Activated CD4-positive, alpha-beta T cell treated with anti-CD3 and anti-CD28 coated beads for 48 hours (primary cell): Measurements from ENCODE around the gene CLEC2L.
"Not testable (repeated sequence)": the region's sequence is repeated elsewhere in the genome, so short reads cannot be mapped to it uniquely, and the experiment has no call there.

Experiments
- DNase-seq: peaks from one replicate; pipeline ENCODE4 v3.0.0-alpha.2; 2020

The CLEC2L gene

DNA sequence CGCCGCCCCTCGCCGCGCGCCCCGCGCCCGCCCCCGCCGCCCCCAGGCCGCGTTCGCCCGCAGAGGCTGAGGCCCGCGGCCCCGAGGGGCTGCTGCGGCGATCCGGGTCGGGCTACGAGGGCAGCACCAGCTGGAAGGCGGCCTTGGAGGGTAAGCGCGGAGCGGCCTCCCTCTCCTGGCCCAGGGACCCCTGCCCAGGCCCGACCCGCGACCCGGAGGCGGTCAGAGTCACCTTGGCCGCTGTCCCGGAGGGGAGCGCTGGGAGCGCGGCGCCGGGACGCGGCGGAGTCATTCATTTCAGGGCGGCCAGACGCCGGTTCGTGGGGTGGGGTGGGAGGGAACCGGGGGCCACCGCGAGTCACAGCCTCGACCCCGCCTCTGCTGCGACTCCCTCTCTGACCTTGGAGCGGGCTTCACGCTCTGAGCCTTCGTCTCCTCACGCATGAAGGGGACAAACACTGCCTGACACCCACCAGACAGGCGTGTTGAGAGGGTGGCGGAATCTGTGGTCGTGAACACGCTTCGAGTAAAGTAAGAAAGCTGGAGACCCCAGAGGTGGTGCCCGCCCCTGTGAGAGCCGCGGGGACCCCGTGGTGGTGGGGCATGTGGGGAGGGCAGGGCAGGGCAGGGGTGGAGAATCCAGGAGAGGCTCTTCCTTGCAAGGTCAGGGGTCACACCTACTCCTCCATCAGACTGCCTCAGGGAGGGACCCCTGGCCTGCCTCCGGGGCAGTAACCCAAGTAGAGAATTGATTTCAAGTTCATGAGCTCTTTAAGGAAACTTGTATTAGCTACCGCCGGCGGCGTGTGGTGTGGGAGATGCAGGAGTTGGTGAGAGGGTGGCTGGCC lies 707 bp downstream of the CLEC2L start:
- no peak for DNase-seq

DNA sequence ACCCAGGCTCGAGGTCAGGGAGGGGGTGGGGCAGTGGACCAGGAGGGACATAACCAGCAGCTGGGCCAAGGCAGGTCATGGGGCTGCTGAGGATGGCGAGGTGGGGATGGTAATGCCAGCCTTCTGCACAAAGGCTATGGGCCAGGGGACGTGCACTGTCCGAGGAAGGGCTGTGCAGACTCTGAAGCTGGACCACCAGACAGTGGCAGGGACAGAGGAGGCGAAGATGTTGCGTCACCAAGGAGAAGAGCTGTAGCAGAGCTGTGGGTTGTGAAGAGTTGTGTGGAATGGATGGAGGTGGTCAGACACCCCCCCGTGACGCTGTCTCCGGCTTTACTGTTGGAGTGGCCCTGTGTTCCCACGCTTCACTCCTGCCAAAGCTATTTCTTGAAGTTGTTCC lies 1.8 kb downstream of the CLEC2L start:
- no peak for DNase-seq

DNA sequence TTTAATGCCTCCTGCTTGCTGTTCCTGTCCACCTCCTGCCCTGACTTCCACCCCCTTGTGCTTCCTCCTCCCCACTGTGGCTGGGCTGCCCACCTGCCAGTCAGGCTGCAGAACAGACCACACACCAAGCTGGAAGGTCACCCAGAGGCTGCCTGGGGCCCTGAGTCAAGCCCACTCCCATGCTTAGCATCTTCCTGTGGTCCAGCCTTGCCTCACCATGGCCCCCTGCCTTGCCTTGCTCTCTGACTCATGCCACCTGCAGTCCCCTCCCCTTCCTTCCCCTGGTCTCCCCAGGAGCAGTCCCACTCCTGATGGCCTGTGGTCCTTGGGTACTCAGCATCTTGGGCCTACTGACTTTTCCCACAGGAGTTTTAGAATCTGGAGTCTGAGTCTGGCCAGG lies 2.3 kb downstream of the CLEC2L start:
- no peak for DNase-seq

DNA sequence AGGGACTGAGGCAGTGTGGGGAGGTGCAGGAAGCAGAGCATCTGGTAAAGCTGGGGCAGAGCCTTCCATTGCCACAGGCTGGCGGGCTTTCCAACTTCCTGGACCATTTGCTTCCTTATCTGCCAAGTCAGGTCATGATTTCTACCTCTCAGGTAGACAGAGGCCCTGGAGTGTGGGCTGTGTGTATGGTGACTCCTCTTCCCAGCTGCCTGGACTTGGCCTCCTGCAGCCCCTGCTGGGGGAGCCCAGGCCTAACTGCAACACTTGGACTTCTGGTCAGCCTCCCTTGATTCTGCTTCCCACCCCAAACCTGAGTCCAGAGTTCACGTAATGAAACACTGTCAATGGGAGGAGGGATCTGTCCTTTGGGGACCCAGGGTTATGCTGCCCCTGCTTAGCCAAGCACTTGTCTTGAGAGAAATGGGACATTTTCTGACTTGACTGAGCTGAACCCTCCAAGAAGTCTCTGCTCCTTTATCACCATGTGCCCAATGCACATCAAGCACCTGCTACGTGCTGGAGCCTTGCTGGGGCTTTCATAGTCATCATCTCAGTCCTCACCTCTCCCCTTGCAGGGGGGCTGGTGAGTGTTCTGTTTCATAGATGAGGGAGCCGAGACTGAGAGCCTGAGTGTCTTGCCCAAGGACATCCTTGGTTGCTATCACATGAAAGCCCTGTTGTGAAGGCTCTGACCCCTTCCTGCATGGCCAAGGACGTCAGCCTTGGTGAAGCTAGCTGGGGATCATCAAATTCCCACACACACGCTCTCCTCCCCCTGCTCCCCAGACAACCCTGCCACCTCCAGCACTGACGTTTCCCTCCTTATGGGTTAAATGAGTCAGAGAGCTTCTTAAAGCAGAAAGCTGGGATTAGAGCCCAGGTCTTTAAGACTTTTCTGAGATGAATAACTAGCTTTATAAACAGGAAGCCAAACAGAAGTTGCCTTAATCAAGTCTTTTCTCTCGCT lies 3.4 kb downstream of the CLEC2L start:
- no peak for DNase-seq

DNA sequence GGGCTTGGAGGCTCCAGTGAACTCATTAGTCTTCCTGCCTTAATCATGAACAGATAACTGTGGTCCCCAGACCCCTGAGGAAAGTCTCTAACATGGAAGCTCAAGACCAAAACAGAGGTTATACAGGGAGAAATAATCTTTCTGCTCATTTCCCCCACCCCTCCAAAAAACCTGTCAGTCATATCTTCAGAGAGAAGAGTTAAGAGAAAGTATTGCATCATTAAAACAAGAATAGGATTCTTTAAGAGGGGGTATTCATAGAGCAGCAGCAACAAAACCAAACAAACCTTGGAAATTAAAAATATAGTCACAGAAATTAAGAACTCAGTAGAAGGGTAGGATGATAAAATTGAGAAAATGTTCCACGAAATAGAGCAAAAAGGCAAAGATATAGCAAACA lies 7.6 kb downstream of the CLEC2L start:
- DNase-seq, result no peak

DNA sequence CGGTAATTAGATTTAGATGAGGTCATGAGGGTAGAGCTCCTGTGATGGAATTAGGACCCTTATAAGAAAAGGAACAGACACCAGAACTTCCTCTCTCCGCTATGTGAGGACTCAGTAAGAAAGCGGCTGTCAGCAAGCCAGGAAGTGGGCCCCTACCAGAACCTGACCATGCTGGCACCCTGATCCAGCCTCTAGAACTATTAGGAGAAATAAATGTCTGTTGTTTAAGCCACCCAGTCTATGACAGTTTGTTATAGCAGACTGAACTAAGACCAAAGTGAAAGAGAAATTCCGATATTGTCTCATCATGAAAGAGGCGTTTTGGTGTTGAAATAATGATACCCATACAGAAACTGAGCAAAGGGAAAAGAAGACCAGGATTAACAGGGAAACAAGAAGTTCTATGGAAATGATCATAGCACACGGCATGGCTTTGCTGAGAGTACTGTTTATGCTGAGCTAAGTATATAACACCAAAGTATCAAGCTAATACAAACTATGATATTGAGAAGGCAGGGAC lies 9.2 kb downstream of the CLEC2L start:
- no peak for DNase-seq

DNA sequence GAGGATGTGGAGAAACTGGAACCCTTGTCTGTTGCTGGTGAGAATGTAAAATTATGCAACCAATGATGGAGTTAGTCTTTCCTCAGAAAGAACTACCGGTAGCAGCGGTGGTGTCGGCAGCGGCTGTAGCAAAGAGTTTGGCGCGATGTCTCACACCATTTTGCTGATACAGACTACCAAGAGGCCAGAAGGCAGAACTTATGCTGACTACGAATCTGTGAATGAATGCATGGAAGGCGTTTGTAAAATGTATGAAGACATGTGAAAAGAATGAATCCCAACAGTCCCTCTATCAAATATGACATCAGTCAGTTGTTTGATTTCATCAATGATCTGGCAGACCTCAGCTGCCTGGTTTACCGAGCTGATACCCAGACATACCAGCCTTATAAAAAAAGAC lies 10.6 kb downstream of the CLEC2L start:
- DNase-seq, result no peak

DNA sequence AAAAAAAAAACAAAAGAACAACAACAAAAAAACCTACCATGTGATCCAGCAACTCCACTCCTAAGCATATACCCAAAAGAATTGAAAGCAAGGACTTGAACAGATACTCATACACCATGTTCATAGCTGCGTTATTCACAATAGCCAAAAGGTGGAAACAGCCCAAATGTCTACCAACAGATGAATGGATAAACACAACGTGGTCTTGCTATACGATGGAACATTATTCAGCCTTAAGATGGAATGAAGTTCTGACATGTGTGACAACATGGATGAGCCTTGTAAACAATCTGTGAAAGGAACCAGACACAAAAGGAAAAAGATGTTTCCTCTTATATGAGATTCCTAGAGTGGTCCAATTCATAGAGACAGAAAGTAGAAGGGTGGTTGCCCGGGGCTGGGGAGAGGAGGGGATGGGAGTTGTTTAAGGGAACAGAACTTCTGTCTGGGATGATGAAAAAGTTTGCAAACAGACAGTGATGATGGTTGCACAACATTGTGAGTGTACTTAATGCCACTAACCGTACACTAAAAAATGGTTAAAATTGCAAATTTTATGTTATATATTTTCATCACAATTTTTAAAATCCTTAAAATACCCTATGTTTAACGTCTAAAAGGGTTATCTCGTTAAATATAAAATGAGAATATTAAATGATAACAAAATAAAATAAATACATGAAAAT lies 11.6 kb downstream of the CLEC2L start:
- DNase-seq, result no peak

DNA sequence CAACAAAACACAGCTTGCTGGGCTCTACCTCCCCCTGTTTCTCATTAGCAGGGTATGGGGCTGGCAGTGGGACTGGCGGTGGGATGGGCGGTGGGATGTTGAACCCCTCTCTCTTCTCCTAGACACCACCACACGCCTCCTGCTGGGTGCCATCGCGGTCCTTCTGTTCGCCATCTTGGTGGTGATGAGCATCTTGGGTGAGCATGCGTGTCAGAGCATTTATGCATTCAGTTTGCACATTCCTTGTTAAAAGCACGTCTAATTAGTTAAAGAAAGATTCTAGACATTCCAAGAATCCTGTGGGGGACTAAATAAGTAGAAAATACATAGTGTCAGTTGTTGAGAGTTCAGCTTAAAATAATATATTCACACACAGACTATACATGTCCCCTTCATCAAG lies 12.7 kb downstream of the CLEC2L start:
- no peak for DNase-seq

DNA sequence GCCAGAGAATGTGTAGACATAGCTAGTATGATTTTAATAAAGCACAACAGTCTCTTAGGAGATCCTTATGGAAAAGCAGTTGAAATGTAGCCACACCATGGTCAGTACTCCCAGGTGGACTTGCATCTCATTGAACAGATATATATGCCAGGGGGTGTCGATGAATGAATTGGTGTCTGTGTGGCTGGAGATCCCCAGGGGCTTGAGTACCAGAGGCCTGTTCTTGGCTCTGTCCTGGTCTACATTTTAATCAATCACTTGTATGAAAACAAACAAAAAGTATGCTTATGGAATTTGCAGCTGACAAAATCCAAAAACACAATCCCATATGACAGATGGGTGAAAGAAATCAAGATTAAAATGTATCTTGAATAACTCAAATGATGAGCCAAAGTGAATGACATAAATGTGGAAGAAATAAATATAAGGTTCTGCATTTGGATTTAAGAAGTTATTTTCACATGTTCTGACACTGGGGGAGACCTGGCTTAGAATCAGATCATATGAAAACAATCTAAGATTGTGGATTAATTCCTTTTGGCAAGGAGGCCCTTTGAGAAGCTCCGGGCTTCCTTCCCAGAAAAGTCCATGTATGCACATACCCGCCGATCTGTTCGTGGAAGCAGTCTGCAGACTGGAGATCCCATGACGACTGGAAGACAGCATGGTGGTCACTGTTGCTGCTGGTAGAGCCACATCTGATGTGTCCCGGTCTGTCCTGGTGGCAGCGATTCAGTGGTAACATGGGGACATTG lies 15.6 kb downstream of the CLEC2L start:
- no peak for DNase-seq

DNA sequence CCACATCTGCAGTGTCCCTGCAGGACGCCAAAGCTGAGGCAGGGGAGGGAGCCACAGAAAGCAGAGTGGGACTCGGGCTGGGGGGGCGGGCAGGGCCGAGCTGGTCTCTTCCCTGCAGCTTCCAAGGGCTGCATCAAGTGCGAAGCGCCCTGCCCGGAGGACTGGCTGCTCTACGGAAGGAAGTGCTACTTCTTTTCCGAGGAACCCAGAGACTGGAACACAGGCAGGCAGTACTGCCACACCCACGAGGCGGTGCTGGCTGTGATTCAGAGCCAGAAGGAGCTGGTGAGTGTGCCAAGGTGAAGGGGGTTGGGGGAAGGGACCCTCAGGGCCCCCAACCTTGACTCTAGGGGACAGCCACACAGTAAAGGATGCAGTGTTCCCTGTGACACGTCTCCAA lies 16.7 kb downstream of the CLEC2L start:
- no peak for DNase-seq

DNA sequence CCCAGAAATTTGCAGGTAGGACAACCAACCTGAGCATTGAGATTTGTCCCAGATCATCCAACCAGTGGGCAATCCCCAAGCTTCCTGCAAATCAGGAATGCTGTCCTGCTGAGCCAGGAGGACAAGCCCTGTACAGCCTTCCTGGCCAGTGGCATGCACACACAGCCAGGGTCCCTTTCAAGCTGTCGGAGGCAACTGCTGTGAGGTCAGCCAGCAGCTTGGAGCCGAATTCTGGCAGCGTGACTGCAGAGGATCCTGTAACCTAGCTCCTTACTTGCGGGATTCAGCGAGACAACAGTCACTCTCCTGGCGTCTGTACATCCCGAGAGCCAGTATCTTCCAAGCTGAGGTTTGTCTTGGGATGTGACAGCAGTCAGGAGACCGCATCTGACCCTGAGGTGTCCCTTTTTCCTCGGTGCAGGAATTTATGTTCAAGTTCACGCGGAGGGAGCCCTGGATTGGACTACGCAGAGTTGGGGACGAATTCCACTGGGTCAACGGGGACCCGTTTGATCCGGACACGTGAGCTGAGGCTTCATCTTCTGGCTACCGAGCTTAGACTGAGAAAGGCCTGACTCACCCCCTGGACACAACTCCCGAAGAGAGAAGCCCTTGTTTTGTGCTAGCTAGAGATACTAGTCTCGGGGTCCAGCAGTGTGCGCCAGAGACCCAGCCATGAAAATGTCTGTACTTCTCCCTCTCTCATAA lies 18.3 kb downstream of the CLEC2L start:
- no peak for DNase-seq

DNA sequence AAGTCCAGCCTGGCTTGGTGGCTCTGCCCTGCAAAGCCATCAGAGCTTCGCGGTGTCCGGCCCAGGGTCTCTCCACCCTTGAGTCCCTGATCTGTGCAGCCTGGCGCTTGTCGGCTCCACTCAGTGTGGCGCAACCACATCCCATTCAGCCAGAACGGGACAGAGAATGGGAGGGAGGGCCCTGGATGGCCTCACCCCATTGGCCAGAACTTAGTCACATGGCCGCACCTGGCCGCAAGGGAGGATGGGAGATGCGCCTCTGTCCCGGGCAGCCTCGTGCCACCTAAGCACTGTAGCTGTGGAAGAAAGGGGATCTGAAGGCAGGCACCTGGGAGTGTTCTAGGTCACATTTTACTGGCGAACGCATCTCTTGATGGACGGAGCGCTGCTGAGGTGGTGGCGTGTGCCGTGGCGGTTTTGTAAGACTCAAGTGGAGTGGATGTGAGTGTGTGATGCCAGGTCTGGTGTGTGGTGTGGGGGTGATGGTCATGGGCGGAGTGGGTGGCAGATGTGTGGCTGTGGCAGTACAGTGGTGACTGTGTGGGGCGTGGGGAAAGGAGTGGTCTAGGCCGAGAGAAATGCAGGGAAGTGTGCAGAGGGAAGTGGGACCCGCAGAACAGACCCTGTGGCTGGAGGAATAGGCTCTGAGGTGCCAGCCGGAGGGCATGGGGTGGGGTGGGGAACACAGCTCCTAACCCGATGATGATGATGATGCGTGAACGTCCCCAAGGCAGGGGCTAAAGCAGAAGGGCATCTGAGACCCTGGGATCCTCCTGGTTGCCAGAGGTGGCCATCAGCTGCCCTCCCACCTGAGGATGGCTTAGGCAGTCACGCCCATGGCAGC lies 19.0 kb downstream of the CLEC2L start:
- DNase-seq, result no peak

DNA sequence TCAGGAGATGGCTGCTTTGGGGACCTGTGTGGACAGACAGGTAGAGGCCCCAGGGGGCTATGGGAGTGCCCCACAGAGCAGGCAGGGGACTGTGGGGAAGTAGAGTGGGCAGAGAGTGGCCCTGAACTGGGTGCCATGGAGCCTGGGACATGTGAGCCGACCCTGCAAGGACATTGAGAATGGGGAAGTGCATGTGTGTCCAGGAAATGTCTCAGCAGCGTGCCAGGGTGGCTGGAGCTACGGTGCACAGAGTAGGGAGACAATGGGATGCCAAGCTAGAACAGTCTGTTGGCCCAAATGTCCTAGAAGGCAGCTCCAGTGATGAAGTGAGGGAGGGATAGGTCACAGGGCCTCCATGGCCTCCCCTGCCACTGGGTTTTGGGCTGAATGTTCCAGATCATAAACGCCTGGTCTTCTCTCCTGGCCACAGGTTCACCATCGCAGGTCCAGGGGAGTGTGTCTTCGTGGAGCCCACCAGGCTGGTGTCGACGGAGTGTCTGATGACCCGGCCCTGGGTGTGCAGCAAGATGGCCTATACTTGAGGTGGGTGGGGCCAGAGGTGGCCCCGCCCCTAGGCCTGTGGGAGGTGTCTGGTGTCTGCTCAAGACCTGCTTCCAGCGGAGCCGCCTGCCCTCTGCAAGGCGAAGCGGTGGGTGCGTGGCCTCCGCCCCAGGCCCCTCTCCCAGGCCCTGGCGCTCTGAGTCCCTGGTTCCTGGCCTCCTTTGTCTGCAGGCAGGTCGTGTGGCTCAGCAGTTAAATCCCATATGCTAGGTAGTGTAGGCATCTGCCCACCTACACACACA lies 20.5 kb downstream of the CLEC2L start:
- peak; percentile 18 for DNase-seq

DNA sequence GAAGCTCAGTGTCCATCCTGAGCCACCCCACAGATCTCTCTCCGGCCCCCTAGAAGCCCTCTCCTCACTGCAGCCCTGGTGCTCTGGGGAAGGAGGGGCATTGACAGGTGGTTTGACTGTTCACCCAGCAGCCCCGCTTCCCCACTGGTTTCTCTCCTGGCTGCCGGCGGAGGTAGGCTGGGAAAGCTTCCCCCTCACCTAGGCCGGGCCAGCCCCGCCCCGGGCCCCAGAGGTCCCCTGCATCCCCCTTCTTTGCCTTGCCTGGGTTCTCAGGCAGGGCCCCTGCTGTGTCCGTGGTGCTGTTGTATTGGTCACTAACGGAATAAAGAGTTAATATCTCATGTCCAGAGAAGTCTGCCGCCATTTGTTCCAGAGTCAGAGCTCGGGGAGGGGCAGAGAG lies 21.2 kb downstream of the CLEC2L start:
- no peak for DNase-seq

DNA sequence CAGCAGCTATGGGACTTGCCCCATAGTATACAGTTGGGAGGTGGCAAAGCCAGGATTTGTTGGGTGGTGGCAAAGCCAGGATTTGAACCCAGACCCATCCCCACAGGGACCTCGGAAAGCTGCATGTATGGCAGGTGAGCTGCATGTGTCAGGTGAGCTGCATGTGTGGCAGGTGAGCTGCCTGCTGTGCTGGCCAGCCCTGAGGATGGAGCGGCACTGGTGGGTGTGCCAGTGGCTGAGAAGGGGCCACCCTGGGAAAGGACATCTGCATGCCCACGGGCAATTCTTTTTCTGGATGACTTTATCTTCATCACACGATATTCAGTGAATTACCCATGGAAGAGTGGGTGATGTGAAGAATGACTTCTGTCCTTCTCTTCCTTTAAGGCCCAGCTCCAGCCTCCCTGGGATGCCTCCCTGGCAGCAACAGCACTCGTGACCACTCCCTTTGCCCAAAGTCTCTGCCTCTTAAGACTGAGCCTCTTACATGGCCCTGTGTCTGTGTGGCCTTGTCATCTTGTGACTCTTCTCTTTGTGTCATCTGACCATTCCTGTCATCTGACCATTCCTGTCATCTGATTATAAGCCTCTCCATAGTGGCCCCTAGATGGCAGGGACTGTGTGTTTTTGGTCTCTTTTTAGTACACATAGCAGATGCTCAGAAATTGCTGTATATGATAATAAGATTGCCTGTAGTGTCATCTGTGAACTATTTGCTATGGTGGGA lies 25.0 kb downstream of the CLEC2L start:
- no peak for DNase-seq

DNA sequence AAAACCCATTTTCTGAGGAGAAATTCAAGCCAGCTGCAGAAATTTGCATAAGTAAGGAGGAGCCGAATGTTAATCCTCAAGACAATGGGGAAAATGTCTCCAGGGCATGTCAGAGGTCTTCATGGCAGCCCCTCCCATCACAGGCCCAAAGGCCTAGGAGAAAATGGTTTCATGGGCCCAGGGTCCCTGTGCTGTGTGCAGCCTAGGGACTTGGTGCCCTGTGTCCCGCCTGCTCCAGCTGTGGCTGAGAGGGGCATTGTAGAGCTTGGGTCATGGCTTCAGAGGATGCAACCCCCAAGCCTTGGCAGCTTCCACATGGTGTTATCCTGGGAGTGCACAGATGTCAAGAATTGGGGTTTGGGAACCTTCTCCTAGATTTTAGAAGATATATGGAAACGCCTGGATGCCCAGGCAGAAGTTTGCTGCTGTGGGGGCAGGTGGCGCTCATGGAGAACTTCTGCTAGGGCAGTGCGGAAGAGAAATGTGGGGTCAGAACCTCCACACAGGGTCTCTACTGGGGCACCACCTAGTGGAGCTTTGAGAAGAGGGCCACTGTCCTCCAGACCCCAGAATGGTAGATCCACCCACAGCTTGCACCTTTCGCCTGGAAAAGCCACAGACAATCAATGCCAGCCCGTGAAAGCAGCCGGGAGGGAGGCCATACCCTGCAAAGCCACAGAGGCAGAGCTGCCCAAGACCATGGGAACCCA lies 30.7 kb downstream of the CLEC2L start:
- DNase-seq, result not testable (repeated sequence)

DNA sequence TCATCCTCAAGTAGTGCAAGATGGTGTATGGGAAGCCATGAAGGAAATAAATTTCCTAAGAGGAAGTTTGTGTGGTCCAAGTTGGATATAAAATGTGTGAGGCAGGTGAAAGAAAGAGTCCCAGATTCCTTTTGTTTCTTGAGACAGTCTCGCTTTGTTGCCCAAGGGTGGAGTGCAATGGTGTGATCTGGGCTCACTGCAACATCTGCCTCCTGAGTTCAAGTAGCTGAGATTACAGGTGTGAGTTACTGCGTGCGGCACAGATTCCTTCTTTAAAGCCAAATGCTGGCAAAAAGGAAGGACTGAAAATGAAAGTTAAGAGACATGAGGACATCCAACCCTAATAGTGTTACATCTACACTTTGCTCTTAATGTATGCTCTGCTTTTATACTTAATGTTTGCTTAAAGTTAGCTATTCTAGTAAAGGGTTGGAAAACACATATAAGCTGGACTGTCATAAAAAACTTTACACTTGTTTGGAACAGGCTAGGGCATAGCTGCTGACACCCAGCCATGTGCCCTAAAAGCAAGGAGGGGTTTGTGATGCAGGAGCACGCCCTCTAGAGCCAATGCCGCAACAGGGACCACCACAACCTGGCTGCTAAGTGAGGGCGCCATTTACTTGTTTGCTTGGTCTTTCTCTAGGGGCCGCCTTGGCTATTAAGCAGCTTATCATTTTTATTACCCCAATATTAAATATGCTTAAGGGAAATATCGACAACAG lies 34.5 kb downstream of the CLEC2L start:
- no peak for DNase-seq
